ENCODE results near the gene IL17RC.

The IL17RC gene

DNA sequence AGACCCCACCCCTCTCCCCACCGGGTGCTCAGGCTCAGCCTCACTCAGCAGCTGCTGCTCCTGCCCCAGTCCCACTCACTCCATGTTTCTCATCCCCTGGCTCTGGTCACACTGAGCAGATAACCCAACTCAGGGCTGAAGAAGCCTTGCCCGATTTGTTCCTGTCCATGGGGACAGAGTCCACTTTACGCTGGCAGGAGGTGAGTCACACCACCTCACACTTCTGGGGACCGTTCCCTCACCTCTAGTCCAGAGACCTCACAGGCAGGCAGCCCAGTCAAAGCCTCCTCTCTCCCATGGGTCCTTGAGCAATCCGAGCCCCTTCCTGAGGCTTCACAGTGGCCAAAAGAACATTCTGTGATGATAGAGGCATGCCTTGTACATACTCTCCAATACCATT is 38.2 kb upstream of the IL17RC start:
- H3K4me3 ChIP-seq (ENCODE audit: low read depth, low read length) = no peak overlapping the region
- TF ChIP-seq, protein P1, sequence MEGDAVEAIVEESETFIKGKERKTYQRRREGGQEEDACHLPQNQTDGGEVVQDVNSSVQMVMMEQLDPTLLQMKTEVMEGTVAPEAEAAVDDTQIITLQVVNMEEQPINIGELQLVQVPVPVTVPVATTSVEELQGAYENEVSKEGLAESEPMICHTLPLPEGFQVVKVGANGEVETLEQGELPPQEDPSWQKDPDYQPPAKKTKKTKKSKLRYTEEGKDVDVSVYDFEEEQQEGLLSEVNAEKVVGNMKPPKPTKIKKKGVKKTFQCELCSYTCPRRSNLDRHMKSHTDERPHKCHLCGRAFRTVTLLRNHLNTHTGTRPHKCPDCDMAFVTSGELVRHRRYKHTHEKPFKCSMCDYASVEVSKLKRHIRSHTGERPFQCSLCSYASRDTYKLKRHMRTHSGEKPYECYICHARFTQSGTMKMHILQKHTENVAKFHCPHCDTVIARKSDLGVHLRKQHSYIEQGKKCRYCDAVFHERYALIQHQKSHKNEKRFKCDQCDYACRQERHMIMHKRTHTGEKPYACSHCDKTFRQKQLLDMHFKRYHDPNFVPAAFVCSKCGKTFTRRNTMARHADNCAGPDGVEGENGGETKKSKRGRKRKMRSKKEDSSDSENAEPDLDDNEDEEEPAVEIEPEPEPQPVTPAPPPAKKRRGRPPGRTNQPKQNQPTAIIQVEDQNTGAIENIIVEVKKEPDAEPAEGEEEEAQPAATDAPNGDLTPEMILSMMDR (IDR thresholded peaks at IDR 0.05; ENCODE audit: low read depth, low read length) = no peak

DNA sequence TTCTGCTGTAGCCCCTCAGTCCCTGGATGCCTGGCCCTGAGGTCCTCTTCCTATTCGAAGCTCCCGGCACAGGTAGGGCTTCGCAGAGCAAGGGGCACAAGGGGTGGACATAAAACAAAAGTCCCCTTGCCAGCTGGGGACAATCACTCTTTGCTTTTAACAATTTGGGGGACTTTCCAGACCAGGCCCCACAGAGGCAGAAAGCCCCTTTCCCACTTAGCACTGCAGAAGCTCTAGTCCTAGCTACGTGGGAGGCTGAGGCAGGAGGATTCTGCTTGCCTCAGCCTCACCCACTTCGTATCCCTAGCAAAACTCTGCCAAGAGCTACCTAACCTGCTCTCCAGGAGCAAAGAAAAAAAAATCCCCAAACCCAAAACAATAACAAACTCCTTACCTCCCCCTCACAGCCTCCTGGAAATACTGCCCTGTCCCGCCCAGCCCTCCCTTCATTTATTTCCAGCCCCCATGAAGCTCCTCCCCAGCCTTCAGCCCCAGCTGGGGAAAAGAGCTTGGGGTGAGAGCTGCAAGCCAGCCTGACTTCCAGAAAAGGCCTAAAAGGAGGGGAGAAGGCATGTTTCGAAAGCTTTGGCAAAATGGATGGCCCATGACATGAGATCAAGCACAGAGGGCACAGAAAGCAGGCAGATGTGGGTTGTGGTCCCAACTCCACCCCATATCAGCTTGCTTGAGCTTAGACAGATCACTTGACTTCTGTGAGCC is 36.9 kb upstream of the IL17RC start, which contains the start of gene CIDEC:
CIDEC (minus strand) TSS at position 424 of the 720 bp plus-strand sequence. CDS start 1,767 bp downstream, outside the sequence.
- H3K4me3 ChIP-seq (ENCODE audit: low read depth, low read length) = no peak within 1 kb of the TSS
- TF ChIP-seq, protein P1 (IDR thresholded peaks at IDR 0.05; ENCODE audit: low read depth, low read length) = no peak

DNA sequence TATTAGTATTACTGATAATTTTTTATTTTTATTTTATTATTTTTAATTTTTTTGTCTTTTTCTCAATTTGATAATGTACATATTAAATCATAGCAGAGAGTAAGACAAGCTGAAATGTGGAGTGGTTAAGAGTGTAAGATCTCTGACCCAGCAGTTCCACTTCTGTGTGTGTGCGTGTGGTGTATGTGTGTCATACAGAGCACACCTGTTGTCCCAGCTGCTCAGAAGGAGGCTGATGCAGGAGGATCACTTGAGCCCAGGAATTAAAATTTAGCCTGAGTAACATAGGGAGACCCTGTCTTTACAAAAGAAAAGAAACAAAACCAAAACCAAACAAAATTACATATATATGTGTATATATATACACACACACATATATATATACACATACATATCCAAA is 35.5 kb upstream of the IL17RC start:
- TF ChIP-seq, protein P1 (IDR thresholded peaks at IDR 0.05; ENCODE audit: low read depth, low read length) = no peak
- H3K4me3 ChIP-seq (ENCODE audit: low read depth, low read length) = no peak overlapping the region

DNA sequence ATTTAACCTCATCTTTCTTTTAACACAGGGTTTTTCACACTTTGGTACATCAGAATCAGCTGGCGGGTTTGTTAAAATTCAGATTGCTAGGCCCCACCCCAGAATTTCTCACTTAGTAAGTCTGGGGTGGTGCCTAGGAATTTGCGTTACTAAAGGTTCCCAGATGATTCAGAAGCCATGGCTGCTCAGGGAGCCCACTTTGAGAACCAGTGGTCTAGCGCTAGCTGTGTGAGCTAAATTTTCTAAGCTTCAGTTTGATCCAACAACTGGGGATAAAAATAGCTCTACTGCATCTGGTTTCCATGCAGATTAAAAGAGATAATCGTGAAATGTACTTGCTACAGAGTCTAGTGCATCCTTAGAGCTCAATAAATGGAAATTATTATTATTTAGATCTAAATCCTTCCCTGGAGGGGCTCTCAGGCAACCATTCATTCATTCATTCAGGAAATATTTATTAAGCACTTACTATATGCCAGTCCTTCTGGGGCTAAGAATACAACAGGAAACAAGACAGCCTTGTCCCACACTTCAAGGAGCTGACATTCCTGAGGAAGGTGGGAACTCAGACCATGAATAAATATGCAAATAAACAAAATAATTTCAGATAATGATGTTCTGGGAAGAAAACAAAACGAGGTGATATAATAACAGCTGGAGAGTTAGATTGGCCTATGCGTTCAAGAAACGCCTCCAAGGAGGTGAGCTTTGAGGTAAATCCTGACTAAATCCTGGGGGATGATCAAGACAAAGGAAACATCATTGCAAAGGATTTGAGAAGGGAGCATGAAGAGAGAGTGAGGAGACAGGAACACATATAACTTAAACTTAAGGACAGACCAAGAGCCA is 33.0 kb upstream of the IL17RC start:
- no peak overlapping the region for H3K4me3 ChIP-seq (ENCODE audit: low read depth, low read length)
- TF ChIP-seq, protein P1 (IDR thresholded peaks at IDR 0.05; ENCODE audit: low read depth, low read length) = no peak

DNA sequence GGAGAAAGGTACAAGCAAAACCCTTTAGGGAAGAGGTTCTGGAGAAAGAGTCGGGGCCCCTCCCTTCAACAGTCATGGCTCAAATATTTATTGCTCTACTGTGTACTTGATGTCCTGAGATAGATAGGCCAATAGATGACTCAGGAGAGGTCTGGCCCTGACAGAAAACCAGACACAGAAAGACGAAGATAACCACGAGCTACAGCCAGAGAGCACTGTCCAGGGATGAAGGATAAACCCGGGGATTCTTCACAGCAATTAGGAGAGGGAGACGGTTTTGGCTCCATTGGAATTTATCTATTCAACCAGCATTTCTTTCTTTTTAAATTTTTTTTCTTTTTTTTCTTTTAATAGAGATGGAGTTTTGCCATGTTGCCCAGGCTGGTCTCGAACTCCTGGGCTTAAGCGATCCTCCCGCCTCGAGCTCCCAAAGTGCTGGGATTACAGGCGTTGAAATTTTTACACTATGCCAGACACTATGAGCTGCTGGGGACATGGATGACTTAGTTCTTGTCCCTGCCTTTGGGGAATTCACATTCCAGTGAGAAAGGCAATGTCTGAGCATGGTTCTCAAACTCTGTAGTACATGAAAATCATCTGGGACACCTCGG is 32.2 kb upstream of the IL17RC start:
- TF ChIP-seq, protein P1 (IDR thresholded peaks at IDR 0.05; ENCODE audit: low read depth, low read length) = no peak
- H3K4me3 ChIP-seq (ENCODE audit: low read depth, low read length) = no peak overlapping the region

DNA sequence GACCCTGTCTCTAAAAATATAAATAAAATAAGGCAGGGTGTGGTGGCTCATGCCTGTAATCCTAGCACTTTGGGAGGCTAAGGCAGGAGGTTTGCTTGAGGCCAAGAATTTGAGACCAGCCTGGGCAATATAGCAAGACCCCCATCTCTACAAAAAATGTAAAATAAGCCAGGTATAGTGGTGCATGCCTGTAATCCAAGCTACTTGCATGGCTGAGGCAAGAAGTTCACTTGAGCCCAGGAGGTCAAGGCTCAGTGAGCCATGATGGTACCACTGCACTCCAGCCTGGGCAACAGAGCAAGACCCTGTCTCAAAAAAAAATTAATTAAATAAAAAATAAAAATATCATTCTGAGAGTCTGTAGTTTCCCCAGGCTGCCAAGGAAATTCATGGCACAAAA is 30.6 kb upstream of the IL17RC start:
- TF ChIP-seq, protein P1 (IDR thresholded peaks at IDR 0.05; ENCODE audit: low read depth, low read length) = no peak

More for the DNA sequence above, 30.6 kb upstream of the IL17RC start:
- no peak overlapping the region for H3K4me3 ChIP-seq (ENCODE audit: low read depth, low read length)

All from WI38 (cell line).